DMS79 (cell line): Measurements from ENCODE around the gene SNX24.
A peak's percentile ranks its signal among the peaks of the same experiment; 100 is the strongest.

Source experiments
- DNase-seq: peaks from one replicate; lab custom pipeline; 2025; lab: John Stamatoyannopoulos, UW

The SNX24 gene

GRCh38 chr5:122921826-122922225, 76.4 kb downstream of the SNX24 start:
- DNase-seq: no peak

GRCh38 chr5:122924203-122924602, 78.8 kb downstream of the SNX24 start:
- no peak for DNase-seq

DNA sequence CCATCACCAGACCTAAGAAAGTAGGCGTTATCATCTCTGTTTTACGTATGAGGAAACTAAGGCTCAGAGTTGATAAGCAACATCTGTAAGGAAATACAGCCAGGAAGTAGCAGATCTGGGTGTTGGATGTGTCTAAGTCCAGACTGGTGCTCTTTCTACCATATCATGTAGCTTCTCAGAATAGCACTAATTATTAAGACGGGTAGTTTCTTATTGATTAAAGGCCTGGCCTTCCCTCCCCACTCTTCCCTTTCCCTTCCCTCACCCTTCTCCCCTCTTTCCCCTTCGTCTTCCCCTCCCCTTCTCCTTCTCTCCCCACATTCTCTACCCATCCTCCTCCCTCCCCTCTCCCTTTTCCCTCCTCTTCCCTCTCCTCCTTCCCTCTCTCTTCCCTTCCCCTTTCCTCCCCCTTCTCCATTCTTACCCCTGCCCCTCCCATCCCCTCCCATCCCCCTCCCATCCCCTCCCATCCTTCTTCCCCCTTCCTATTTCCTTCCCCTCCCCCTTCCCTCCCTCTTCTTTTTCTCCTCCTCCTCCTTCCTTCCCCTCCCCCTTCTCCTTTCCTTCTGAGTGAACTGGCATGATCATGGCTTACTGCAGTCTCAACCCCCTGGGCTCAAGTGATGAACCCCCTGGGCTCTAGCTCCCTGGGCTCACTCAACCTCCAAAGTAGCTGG, 79.4 kb downstream of the SNX24 start:
- DNase-seq: no peak

DNA sequence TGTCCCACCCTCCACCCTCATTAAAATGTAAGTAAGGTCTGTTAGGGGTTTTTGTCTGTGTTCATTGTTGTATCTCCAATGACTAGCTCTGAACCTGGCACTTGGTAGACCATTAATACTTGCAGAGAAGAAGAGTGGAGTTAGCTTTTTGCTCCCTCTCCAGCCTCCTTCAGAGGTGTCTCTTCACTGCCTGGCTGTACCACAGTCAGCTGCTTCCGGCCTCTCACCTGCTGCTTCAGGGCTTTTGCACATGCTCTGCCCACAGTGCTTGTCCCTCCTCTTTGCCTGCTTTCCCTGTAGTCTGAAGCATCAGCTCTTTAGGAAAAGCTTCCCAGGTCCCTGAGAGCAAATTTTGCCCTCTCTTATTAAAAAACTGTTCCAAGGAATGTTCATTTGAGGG, 83.6 kb downstream of the SNX24 start:
- DNase-seq: no peak

DNA sequence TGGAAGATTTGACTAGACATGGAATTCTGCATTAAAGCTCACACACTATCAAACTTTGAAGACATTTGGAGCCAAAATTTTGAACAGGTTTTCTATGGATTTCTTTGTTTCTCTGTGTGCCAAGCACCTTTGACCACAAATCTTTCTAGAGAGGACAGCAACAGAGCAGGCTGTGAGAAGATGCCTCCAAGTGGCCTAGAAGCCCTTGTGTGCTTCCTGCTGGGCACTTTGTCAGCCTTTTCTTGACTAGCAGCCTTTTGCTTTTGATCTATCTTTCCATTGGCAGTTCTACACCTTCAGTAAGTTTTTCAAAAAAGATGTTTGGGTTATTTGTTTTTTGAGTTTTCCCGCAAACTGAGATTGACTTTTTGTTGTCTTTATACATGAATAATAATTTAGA, 84.6 kb downstream of the SNX24 start:
- no peak for DNase-seq

GRCh38 chr5:122933956-122934355, 88.5 kb downstream of the SNX24 start:
- no peak for DNase-seq

GRCh38 chr5:122936088-122936487, 90.7 kb downstream of the SNX24 start:
- DNase-seq: no peak

DNA sequence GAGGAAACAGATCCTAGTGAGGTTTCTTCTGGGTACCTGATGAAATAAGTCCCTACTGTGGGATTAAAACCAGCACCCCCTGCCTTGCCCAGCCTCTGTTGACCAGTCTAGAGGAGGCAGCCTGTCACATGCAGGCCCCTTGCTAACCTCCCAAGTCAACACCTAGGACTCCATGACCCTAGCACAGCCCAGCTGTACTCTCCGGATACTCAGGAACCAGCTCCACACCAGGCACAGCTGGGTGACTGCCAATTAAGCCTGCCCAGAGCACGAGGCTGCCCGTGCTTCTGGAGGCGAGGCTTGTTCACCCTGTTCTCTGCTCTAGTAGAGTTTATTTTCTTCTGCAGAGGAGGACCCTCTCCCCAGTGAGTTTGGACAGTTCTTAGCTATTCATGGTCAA, 92.5 kb downstream of the SNX24 start:
- DNase-seq: no peak

DNA sequence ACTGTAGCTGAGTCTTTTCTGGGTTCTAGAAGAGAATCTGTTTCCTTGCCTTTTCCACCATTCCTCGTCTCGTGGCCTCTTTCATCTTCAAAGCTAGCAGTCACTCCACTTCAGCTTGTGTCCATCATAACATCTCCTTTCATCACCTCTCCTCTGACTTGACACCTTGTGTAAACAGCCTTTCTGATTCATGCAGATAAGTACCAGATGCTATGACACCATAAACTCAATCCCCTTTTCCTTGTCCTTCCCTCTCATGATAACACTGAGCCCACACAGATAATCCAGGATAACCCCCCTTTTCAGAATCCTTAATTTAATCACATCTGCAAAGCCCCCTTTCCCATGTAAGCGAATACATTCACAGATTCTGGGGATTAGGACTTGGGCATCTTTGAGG, 95.5 kb downstream of the SNX24 start:
- DNase-seq: no peak

- no peak for DNase-seq
Measured at GRCh38 chr5:122941737-122942136, 96.3 kb downstream of the SNX24 start.

DNA sequence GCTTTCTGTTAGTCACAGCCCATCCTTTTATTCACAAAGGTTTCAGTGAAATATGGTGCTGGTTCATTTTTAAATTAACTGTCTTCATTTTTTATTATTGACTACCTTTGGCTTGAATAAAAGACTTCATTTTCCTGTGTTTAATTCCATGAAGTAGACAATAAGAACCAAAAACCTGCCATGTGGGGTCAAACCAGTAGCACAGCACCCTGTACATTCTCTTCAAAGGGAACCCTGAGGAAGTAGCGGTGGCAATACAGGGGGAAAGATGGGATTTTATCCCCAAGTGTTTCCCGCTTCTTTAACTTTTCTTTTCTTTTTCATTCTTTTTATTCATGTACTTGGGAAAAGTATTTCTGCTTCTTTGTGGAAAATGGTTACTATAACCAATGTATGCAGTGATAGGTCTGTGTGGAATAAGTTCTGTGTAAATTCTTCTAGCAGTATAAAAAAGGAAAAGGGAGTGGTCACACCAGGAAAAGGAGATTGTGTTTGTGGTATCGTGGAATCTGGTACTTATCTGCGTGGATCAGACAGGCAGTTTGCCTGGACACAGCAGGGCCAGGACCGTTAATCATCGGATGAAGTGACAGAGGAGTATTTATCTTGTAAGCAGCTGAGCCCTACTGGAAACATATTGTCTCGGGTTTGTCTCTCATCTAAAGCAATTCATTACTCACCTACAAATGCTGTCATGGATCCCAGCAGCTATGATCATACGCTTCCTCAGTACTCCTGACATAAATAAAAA, 96.9 kb downstream of the SNX24 start:
- DNase-seq: no peak

GRCh38 chr5:122943050-122943698, 97.8 kb downstream of the SNX24 start:
- DNase-seq: no peak

DNA sequence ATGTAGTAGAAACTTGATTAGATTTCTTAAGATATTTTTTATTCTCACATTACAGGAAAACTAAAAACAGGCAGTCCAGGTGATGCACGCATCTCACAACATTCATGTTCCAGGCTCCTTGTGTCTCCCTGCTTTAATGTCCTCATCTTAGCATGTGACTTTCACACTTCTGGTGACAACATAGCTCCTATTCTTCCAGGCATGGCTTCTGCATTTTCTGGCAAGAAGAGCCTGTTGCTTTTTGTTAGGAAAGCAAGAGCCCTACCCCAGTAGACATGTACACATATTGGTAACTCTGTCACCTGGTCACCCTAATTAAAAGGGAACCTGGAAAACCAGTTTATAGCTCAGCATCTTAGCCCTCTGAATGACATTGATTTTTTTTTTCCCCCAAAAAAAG, 98.6 kb downstream of the SNX24 start:
- DNase-seq: no peak

- DNase-seq: no peak
Measured at GRCh38 chr5:122947372-122947771, 102.0 kb downstream of the SNX24 start.

- no peak for DNase-seq
Measured at GRCh38 chr5:122947772-122948171, 102.4 kb downstream of the SNX24 start.

- DNase-seq: no peak
Measured at GRCh38 chr5:122948319-122948718, 102.9 kb downstream of the SNX24 start.

DNA sequence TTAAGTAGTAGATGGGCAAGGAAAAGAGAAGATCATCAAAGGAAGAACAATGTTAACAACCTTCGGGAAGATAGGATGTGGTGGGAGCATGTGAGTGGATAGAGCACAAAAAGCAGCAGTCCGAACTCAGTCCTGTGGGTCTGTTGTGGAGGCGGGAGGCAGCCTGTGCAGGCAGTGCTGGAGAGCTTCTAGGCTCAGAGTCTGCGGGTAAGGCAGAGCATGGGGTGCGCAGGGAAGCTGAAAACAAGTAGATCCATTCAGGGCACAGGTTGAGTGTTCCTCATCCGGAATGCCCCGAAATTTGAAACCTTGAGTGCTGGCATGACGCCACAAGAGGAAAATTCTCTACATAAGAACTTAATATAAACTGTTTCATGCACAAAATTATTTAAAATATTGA, 106.2 kb downstream of the SNX24 start:
- DNase-seq: no peak

DNA sequence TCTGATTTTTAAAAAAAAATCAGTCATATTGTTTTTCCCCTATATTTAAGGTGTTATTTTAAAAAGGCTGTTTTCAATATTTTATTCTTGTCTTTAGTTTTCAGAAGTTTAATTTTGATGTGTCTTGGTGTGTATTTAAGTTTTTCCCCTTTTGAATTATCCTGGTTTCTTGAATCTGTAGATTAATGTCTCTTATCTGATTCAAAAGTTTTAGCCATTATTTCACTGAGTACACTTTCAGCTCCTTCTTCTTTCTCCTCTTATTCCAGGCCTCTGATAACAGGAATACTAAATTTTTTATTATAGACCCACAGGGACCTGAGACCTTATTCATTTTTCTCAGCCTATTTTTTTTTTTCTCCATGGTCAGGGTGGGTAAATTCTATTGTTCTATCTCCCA, 109.3 kb downstream of the SNX24 start:
- no peak for DNase-seq

GRCh38 chr5:122957457-122957856, 112.0 kb downstream of the SNX24 start:
- DNase-seq: no peak

- no peak for DNase-seq
Measured at GRCh38 chr5:122959740-122960445, 114.5 kb downstream of the SNX24 start.

GRCh38 chr5:122963305-122963704, 117.9 kb downstream of the SNX24 start:
- no peak for DNase-seq

DNA sequence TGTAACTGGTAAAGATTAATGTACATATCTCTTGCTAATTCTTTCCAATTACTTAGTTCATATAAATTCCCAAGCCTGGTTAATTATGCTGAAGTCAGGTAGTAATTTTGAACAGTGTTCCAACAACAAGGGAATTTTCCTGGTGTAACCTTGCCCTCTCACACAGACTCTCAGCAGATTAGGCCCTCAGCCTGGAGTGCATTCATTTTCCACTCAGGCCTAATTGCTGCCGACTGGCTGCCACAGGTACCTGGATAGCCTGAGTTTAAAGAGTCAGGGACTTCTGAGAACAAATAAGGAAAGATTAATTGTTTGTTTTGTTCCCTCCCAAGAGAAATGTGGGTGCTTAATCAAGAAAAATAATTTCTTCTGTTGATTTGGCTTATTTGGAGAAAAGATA, 119.7 kb downstream of the SNX24 start:
- DNase-seq: peak; percentile 43

DNA sequence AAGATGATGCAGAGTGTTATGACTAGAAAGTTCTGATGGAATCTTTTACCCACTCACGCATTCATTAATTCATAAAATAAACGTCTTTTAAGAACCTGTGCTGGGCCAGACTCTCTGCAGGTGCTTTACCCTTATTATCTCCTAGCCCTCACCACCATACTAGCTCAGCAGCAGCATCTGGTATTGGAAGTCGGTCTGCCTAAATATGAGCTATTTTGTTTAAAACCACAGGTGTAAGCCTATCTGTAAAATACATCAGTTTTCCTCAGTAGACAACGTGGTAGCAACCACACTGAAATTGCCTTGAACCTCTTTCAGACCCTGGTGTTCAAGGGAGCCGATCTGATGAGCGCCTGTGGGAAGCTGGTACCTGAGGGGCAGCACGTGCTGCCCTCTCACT, 121.7 kb downstream of the SNX24 start:
- DNase-seq: no peak
